SK-N-DZ (cell line): Measurements from ENCODE around the gene COL6A1.

Source experiments
- DNase-seq: peaks from one replicate; pipeline ENCODE4 v3.0.0-alpha.2; 2015; ENCODE audit warnings: low spot score

Gene COL6A1

GRCh38 chr21:45982092-45982757 is 655 bp downstream of the COL6A1 start:
- no peak for DNase-seq

GRCh38 chr21:45982758-45983648 is 1.4 kb downstream of the COL6A1 start:
- DNase-seq, result no peak

GRCh38 chr21:45983649-45983965 is 2.0 kb downstream of the COL6A1 start:
- no peak for DNase-seq

- no peak for DNase-seq
Observed at GRCh38 chr21:45983981-45984551, 2.5 kb downstream of the COL6A1 start.

- no peak for DNase-seq
Observed at GRCh38 chr21:45984584-45985095, 3.1 kb downstream of the COL6A1 start.

GRCh38 chr21:45985471-45986315 is 4.1 kb downstream of the COL6A1 start:
- DNase-seq, result no peak

- no peak for DNase-seq
Observed at GRCh38 chr21:45986316-45987051, 4.9 kb downstream of the COL6A1 start.

GRCh38 chr21:45987121-45987711 is 5.6 kb downstream of the COL6A1 start:
- DNase-seq, result no peak

GRCh38 chr21:45988366-45989347 is 7.1 kb downstream of the COL6A1 start:
- no peak for DNase-seq

GRCh38 chr21:45989355-45990048 is 7.9 kb downstream of the COL6A1 start:
- no peak for DNase-seq

GRCh38 chr21:45990049-45990711 is 8.6 kb downstream of the COL6A1 start:
- no peak for DNase-seq

GRCh38 chr21:45990741-45991605 is 9.4 kb downstream of the COL6A1 start:
- DNase-seq, result no peak

- no peak for DNase-seq
Observed at GRCh38 chr21:45991606-45992300, 10.2 kb downstream of the COL6A1 start.

GRCh38 chr21:45992301-45993209 is 11.0 kb downstream of the COL6A1 start:
- DNase-seq, result no peak
